GM19351 (cell line): ENCODE data around the gene MTA2.
"Not testable (repeated sequence)": the region's sequence is repeated elsewhere in the genome, so short reads cannot be mapped to it uniquely, and the experiment has no call there.

ENCODE experiments used
- ATAC-seq: cut with Tn5 transposase; IDR thresholded peaks from one replicate; pipeline ENCODE4 v1.9.1; 2021; ENCODE audit warnings: mild to moderate bottlenecking, moderate library complexity; ENCODE audit not compliant: unreplicated experiment

The MTA2 gene

DNA sequence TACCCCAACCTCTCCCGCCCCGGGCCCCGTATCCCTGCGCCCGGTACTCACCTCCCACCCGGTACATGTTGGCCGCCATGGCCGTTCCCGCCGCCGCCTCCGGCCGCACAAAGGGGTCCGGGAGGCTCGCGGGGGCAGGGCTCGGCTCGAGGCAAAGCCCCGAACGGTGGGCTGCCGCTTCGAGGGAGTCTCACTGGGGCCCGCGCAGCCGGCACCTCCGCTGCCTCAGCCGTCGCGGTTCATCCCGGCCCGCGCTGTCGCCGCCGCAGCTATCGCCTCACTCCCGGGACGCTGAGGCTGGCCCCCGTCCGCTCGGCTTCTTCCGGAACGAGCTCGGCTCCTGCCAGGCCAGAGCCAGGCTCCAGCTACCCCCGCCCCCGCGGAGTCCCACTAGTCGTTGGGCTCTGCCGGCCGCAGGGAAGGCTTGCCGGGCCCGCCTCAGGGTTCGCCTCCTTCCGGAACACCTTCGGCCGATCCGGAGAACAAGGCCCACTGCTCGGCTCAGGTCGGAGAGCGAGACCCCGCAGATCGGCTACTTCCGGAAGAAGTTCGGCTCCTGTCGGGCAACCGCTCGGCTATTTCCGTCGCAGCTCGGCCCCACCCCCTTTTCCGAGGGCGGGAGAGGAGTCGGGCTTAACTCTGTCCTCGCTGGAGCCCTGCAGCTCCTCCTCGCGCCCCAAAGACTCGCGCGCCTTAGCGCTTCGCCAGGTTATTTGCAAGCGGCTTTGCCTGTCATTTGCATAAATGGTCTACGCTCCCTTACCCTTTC is at the start of gene MTA2:
TSS of gene MTA2 (minus strand) at position 494 of the 769 bp plus-strand sequence. CDS start at position 79, 415 bp downstream.
- peak; percentile 72 for ATAC-seq

- ATAC-seq = not testable (repeated sequence)
Observed at GRCh38 chr11:62650283-62650682, 48.6 kb upstream of the MTA2 start.

- ATAC-seq = no peak
Observed at GRCh38 chr11:62649486-62649885, 47.8 kb upstream of the MTA2 start.

GRCh38 chr11:62648967-62649364 is 47.3 kb upstream of the MTA2 start:
- ATAC-seq = no peak

DNA sequence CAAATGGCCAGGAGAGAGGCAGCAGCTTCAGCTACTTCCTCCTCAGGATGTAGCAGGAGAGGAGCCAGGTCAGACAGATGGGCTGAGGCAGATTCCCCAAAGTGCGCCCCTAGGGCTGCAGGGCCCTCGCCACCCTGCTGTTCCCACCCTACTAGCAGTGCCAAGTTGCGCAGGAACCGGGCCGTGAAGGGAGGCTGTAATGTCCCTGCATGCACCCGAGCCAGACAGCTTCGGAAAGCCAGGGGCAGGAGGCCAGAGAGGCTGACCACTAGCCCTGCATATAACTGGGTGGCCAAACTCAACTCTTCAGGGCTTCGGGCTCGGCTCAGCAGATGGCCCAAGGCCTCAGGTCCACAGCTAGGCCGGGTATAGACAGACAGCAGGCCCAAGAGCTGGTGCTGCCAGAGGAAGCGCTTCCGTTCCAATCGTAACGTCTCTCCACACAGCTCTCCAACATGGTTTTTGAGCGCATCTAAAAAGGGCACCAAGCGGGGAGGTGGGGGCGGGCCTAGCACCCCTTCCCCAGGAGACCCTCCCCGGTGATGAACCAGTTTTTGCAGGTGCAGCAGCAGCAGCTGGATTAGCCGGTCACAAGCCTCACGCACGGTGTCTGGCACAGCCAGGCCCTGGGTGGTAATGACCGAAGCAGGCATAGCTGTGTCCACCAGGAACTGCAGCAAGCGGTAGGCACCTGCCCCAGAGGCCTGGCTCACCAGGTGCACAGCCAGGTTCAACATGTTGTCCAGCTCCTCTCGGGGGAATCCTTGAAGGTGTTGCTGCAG is 46.7 kb upstream of the MTA2 start:
- ATAC-seq = no peak

DNA sequence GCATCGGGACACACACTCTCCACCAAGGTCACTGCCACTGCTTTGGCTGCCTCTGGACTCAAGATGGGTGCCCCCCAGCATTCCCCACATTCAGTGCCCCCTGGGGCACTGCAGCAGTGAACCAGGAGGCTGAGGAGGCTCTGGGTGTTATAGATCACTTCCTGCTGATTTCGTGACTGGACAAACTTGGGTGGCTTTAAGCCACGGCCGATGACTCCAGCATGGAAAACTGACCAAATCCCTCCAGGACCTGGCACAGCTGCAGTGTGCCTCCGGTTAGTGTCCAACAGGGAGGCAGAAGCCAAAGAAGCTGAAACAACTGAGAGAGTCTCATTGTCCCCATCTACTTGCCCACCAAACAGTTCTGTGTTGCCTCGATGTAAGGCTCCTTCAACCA is 45.9 kb upstream of the MTA2 start:
- no peak for ATAC-seq

- ATAC-seq = peak; percentile 7
Observed at GRCh38 chr11:62646825-62647608, 45.4 kb upstream of the MTA2 start.

DNA sequence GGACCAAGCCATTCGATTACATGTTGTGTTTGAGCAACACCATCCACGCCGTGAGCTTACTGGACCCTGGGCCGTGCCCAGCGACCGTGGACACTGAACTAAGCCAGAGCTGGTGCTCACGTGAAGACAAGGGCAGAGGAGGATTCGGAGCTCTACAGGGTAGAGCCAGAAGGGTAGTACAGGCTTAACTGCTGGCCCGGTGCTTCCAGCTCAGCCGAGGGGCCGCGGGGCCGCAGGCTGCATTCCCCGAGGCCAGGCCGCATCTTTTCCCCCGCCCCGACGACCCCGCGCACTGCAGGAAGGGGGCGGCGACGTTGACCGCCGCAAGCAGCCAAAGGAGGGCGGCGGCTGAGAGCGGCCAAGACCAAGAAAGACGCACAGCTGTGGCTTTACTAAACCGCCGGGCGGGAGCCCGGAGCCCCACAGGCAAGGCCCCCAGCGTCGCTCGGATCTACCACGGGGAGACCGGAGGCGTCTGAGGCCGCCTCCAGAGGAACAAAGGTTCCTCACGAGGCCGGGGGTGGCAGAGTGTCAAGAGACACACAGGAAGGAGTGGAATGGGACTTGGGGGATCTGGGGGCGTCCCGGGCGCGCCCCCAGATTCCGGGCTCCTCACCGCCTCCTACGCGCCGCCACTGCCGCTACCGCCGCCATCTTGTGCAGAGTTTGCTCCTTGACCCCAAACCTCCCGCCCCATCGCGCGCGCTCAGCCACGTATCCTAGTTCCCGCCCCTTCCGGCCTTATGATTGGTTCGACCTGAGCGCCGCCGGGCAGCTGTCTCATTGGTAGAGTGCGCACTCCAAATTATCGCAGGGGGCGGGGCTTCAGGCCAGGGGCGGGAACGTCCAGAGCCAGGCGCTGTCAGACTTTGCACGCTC is 44.5 kb upstream of the MTA2 start, which contains the start of gene GANAB:
TSS of gene GANAB (minus strand) at position 668 of the 879 bp plus-strand sequence. CDS start at position 654, 14 bp downstream.
- ATAC-seq = peak; percentile 96

- no peak for ATAC-seq
Observed at GRCh38 chr11:62645671-62645945, 43.9 kb upstream of the MTA2 start.

GRCh38 chr11:62644220-62644619 is 42.6 kb upstream of the MTA2 start:
- ATAC-seq = no peak

- ATAC-seq = no peak
Observed at GRCh38 chr11:62632492-62632891, 30.8 kb upstream of the MTA2 start.

- ATAC-seq = no peak
Observed at GRCh38 chr11:62627713-62628112, 26.0 kb upstream of the MTA2 start.

- ATAC-seq = no peak
Observed at GRCh38 chr11:62622476-62623089, 20.9 kb upstream of the MTA2 start.

- ATAC-seq = peak; percentile 95
Observed at GRCh38 chr11:62621567-62622470, 20.2 kb upstream of the MTA2 start, which contains the start of gene B3GAT3. B3GAT3 (minus strand) TSS chr11:62621986; CDS start chr11:62621947, 39 bp downstream.

DNA sequence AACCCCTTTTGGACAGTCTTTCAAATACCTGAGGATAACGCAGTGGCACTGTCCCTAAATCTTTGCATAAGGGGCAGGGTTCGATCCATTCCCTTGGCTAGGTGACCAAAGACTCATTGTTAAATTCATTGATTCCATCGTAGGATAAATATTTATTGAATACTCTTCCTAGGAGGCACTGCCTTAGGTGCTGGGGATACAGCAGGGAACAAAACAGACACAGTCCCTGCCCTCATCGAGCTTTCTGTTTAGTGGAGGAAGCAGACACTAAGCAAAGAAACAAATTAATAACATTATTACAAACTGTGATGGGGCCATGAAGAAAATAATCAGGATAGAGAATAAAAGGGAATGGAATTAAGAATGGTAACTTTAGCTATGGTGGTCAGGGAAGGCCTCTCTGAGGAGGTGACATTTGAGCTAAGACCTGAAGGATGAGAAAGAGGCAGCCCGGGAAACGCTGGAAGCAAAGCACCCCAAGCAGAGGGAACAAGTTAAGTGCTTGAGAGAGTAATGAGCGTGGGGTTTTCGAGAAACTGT is 19.4 kb upstream of the MTA2 start:
- ATAC-seq = no peak

- not testable (repeated sequence) for ATAC-seq
Observed at GRCh38 chr11:62616957-62617356, 15.3 kb upstream of the MTA2 start.

GRCh38 chr11:62615521-62615920 is 13.9 kb upstream of the MTA2 start:
- ATAC-seq = no peak

GRCh38 chr11:62614275-62614674 is 12.6 kb upstream of the MTA2 start:
- no peak for ATAC-seq
